ENCODE measurements around the gene VWF.

The VWF gene

GRCh38 chr12:5904969-5905368, 219.5 kb downstream of the VWF start:
- no peaks in the 10 kb centered on the region for H3K79me2 ChIP-seq
- H2AFZ ChIP-seq, result no peak overlapping the region
- no peaks in the 10 kb centered on the region for H3K27me3 ChIP-seq (ENCODE audit: control insufficient read depth, insufficient read depth, low read length)
- H3K9ac ChIP-seq, result no peak overlapping the region
- no peak for TF ChIP-seq CTCF (IDR thresholded peaks at IDR 0.05)
- H3K4me1 ChIP-seq, result no peaks in the 10 kb centered on the region
- H3K4me3 ChIP-seq (ENCODE audit: low read depth, low read length), result no peak overlapping the region
- no peaks in the 10 kb centered on the region for H3K9me3 ChIP-seq (ENCODE audit: control insufficient read depth, low read length)
- no peak overlapping the region for H3K4me2 ChIP-seq (ENCODE audit: low read length)
- H3K27ac ChIP-seq, result no peak overlapping the region
- no peaks in the 10 kb centered on the region for H3K36me3 ChIP-seq (ENCODE audit: control insufficient read depth, insufficient read depth, low read length)

- no peak overlapping the region for H3K4me2 ChIP-seq (ENCODE audit: low read length)
- H3K9ac ChIP-seq, result no peak overlapping the region
- no peaks in the 10 kb centered on the region for H3K36me3 ChIP-seq (ENCODE audit: control insufficient read depth, insufficient read depth, low read length)
- H3K4me1 ChIP-seq, result no peaks in the 10 kb centered on the region
- no peaks in the 10 kb centered on the region for H3K79me2 ChIP-seq
- no peaks in the 10 kb centered on the region for H3K9me3 ChIP-seq (ENCODE audit: control insufficient read depth, low read length)
- no peak overlapping the region for H3K4me3 ChIP-seq (ENCODE audit: low read depth, low read length)
- no peaks in the 10 kb centered on the region for H3K27me3 ChIP-seq (ENCODE audit: control insufficient read depth, insufficient read depth, low read length)
- H2AFZ ChIP-seq, result no peak overlapping the region
- no peak overlapping the region for H3K27ac ChIP-seq
- TF ChIP-seq CTCF (IDR thresholded peaks at IDR 0.05), result no peak
These were observed 220.0 kb downstream of the VWF start for GRCh38 chr12:5904441-5904840.

GRCh38 chr12:5902736-5903135, 221.7 kb downstream of the VWF start:
- Histone ChIP-seq H3K36me3 (ENCODE audit: control insufficient read depth, insufficient read depth, low read length) (peaks cover 2% of the 10 kb centered on the region), H3K4me2 (ENCODE audit: low read length) (no peak overlapping the region), H3K27me3 (ENCODE audit: control insufficient read depth, insufficient read depth, low read length) (no peaks in the 10 kb centered on the region), H3K9ac (no peak overlapping the region), H3K4me1 (no peaks in the 10 kb centered on the region), H3K27ac (no peak overlapping the region), H2AFZ (no peak overlapping the region), H3K9me3 (ENCODE audit: control insufficient read depth, low read length) (no peaks in the 10 kb centered on the region), H3K79me2 (no peaks in the 10 kb centered on the region), H3K4me3 (ENCODE audit: low read depth, low read length) (no peak overlapping the region)
- TF ChIP-seq CTCF (IDR thresholded peaks at IDR 0.05), result no peak

GRCh38 chr12:5901416-5901815, 223.1 kb downstream of the VWF start:
- Histone ChIP-seq H3K9me3 (ENCODE audit: control insufficient read depth, low read length) (no peaks in the 10 kb centered on the region), H3K36me3 (ENCODE audit: control insufficient read depth, insufficient read depth, low read length) (peaks cover 2% of the 10 kb centered on the region), H3K4me2 (ENCODE audit: low read length) (no peak overlapping the region), H3K79me2 (no peaks in the 10 kb centered on the region), H3K27ac (no peak overlapping the region), H3K9ac (no peak overlapping the region), H3K27me3 (ENCODE audit: control insufficient read depth, insufficient read depth, low read length) (no peaks in the 10 kb centered on the region), H3K4me3 (ENCODE audit: low read depth, low read length) (no peak overlapping the region), H2AFZ (no peak overlapping the region), H3K4me1 (no peaks in the 10 kb centered on the region)
- TF ChIP-seq CTCF (IDR thresholded peaks at IDR 0.05), result no peak

- H3K4me2 ChIP-seq (ENCODE audit: low read length), result no peak overlapping the region
- no peak overlapping the region for H3K4me3 ChIP-seq (ENCODE audit: low read depth, low read length)
- H3K36me3 ChIP-seq (ENCODE audit: control insufficient read depth, insufficient read depth, low read length), result peaks cover 2% of the 10 kb centered on the region
- H2AFZ ChIP-seq, result no peak overlapping the region
- no peak for TF ChIP-seq CTCF (IDR thresholded peaks at IDR 0.05)
- H3K79me2 ChIP-seq, result no peaks in the 10 kb centered on the region
- H3K9me3 ChIP-seq (ENCODE audit: control insufficient read depth, low read length), result no peaks in the 10 kb centered on the region
- no peak overlapping the region for H3K27ac ChIP-seq
- no peaks in the 10 kb centered on the region for H3K4me1 ChIP-seq
- H3K9ac ChIP-seq, result no peak overlapping the region
- H3K27me3 ChIP-seq (ENCODE audit: control insufficient read depth, insufficient read depth, low read length), result no peaks in the 10 kb centered on the region
These were observed 223.8 kb downstream of the VWF start for GRCh38 chr12:5900533-5901205.
